Airway epithelial cell (primary cell): Measurements from ENCODE around the gene RPH3AL. TPM values are rescaled to one million over a fixed set of nuclear protein-coding genes. Genes with fewer than 3 reads are reported as not detected.

ENCODE experiments used
- total RNA-seq: library from RNA; depleted of rRNA; stranded (reverse); fragments of >200 nt; gene quantifications from 2 replicates; pipeline ENCODE4 v1.2.3, GENCODE V29; 2015

RPH3AL gene, protein sequence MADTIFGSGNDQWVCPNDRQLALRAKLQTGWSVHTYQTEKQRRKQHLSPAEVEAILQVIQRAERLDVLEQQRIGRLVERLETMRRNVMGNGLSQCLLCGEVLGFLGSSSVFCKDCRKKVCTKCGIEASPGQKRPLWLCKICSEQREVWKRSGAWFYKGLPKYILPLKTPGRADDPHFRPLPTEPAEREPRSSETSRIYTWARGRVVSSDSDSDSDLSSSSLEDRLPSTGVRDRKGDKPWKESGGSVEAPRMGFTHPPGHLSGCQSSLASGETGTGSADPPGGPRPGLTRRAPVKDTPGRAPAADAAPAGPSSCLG
- total RNA-seq, result 16.2 and 25.5 TPM in 2 replicates

GRCh38 chr17:352421-353212, at the start of gene RPH3AL:
RPH3AL (minus strand) TSS chr17:352807; CDS start chr17:327543, 25,264 bp downstream.

DNA sequence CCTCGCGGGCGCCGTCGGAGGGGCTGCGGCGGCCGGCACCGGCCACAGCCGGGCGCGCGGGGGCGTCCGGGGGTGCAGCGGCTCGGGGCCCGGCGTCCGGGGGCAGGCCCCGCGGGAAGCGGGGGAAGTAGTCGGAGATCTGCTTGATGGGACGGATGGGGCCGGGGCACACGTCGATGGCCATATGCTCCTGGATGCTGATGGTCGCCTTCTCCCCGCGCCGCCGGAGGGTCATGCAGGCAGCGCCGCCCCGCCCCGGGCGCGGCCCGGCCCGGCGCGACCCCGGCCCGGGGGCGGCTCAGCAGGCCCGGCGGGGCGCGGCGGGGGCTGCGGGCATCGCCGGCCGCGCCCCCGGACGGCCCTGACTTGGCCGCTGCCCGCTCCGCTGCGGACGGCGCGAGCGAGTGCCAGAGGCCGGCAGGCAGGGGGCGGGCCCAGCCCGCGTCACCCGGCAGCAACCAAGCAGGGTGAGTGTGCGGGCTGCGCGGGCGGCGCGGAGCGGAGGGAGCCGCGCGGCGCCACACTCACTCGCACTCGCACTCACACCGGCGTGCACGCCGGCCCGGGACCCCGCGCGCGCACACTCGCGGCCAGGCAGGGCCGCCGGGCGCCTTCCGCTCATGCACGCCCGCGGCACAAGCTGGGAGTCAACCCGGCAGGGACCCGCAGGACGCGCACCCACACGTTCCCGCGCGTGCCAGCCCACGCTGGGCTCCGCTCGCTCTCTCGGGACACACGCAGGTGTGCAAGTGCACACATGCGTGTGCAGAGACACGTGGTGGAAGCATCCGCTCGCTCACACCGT, 171.2 kb downstream of the RPH3AL start, which contains the start of gene DOC2B:
TSS of gene DOC2B (minus strand) at position 406 of the 805 bp plus-strand sequence. CDS start at position 235, 171 bp downstream.

Other genes with a start within 250 kb of the RPH3AL start
- not detected in 2 replicates for gene SCGB1C2, start 215.2 kb downstream of the RPH3AL start, total RNA-seq
- gene DOC2B, start 171.2 kb downstream of the RPH3AL start, total RNA-seq, result 0.09 and 0.35 TPM in 2 replicates
- 6.6 and 8.9 TPM in 2 replicates for gene RFLNB, start 93.1 kb upstream of the RPH3AL start, total RNA-seq